ENCODE results near the gene RBMS3.

DNA sequence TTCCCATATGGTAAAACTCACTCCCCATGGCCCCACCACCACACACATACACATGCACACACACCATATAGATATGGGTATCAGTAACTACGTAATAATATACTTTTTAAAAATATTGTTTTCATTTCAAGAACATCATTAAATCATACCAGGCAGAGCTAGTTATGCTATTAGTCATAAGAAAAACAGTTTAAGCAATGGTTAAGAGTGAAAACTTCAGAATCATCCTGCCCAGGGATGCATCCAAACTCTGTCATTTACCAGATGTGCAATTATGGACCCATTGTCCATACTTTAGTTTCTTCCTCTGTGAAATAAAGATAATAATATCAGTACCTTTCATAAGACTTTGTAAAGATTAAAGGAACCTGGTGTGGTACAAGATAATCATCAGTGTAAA, 608.3 kb downstream of the RBMS3 start:
- no peak for TF ChIP-seq GTF2F1 (IDR thresholded peaks at IDR 0.05; ENCODE audit: low read length)
- no peak for TF ChIP-seq SIN3A (IDR thresholded peaks at IDR 0.05; ENCODE audit: borderline replicate concordance, low read depth, low read length)
- no peak for TF ChIP-seq RBM39 (IDR thresholded peaks at IDR 0.05; ENCODE audit: low read depth, low read length, poor library complexity, severe bottlenecking)
- no peak for TF ChIP-seq YY1 (IDR thresholded peaks at IDR 0.05; ENCODE audit: insufficient read depth, insufficient replicate concordance, low read depth, low read length)
- TF ChIP-seq ZNF670 (CRISPR knock-in tag; IDR thresholded peaks at IDR 0.05; ENCODE audit: borderline replicate concordance) = no peak
- TF ChIP-seq, protein P1, sequence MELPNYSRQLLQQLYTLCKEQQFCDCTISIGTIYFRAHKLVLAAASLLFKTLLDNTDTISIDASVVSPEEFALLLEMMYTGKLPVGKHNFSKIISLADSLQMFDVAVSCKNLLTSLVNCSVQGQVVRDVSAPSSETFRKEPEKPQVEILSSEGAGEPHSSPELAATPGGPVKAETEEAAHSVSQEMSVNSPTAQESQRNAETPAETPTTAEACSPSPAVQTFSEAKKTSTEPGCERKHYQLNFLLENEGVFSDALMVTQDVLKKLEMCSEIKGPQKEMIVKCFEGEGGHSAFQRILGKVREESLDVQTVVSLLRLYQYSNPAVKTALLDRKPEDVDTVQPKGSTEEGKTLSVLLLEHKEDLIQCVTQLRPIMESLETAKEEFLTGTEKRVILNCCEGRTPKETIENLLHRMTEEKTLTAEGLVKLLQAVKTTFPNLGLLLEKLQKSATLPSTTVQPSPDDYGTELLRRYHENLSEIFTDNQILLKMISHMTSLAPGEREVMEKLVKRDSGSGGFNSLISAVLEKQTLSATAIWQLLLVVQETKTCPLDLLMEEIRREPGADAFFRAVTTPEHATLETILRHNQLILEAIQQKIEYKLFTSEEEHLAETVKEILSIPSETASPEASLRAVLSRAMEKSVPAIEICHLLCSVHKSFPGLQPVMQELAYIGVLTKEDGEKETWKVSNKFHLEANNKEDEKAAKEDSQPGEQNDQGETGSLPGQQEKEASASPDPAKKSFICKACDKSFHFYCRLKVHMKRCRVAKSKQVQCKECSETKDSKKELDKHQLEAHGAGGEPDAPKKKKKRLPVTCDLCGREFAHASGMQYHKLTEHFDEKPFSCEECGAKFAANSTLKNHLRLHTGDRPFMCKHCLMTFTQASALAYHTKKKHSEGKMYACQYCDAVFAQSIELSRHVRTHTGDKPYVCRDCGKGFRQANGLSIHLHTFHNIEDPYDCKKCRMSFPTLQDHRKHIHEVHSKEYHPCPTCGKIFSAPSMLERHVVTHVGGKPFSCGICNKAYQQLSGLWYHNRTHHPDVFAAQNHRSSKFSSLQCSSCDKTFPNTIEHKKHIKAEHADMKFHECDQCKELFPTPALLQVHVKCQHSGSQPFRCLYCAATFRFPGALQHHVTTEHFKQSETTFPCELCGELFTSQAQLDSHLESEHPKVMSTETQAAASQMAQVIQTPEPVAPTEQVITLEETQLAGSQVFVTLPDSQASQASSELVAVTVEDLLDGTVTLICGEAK (IDR thresholded peaks at IDR 0.05) = no peak
- TF ChIP-seq, protein P1 (CRISPR knock-in tag; IDR thresholded peaks at IDR 0.05) = no peak
- no peak for TF ChIP-seq FOXJ3 (CRISPR knock-in tag; IDR thresholded peaks at IDR 0.05; ENCODE audit: borderline replicate concordance)
- TF ChIP-seq MYC (CRISPR knock-in tag; IDR thresholded peaks at IDR 0.05; ENCODE audit: borderline replicate concordance) = no peak
- TF ChIP-seq ZBTB42 (CRISPR knock-in tag; IDR thresholded peaks at IDR 0.05) = no peak
- no peak for TF ChIP-seq POLR2A (IDR thresholded peaks at IDR 0.05; ENCODE audit: insufficient read depth in 1 of 2, low read depth in 2 of 2, low read length in 2 of 2)
- no peak for TF ChIP-seq NR3C1 (CRISPR knock-in tag; IDR thresholded peaks at IDR 0.05)
- TF ChIP-seq, protein P2, sequence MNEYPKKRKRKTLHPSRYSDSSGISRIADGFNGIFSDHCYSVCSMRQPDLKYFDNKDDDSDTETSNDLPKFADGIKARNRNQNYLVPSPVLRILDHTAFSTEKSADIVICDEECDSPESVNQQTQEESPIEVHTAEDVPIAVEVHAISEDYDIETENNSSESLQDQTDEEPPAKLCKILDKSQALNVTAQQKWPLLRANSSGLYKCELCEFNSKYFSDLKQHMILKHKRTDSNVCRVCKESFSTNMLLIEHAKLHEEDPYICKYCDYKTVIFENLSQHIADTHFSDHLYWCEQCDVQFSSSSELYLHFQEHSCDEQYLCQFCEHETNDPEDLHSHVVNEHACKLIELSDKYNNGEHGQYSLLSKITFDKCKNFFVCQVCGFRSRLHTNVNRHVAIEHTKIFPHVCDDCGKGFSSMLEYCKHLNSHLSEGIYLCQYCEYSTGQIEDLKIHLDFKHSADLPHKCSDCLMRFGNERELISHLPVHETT (CRISPR knock-in tag; conservative IDR thresholded peaks at IDR 0.05) = no peak
- TF ChIP-seq SNRNP70 (IDR thresholded peaks at IDR 0.05; ENCODE audit: low read depth, low read length) = no peak
